ENCODE data around the gene RASD2.

GRCh38 chr22:35560366-35560765 is 19.7 kb downstream of the RASD2 start:
- TF ChIP-seq CTCF (IDR thresholded peaks at IDR 0.05 in 4 of 5, conservative IDR thresholded peaks at IDR 0.05 in 1 of 5) (no peak), POLR2A (IDR thresholded peaks at IDR 0.05) (no peak)

Measured in gastrocnemius medialis (tissue), 4 donors.